ENCODE results near the gene ELK3.

ELK3 gene

GRCh38 chr12:96211988-96212387, 17.8 kb downstream of the ELK3 start:
- no peak for DNase-seq (ENCODE audit: low read depth in 3 of 3, low spot score in 1 of 3)

GRCh38 chr12:96212456-96213375, 18.5 kb downstream of the ELK3 start:
- no peak for DNase-seq (ENCODE audit: low read depth in 3 of 3, low spot score in 1 of 3)

- no peak for DNase-seq (ENCODE audit: low read depth in 3 of 3, low spot score in 1 of 3)
These were observed 19.7 kb downstream of the ELK3 start for GRCh38 chr12:96213869-96214268.

GRCh38 chr12:96215919-96216273, 21.7 kb downstream of the ELK3 start:
- DNase-seq (ENCODE audit: low read depth in 3 of 3, low spot score in 1 of 3): no peak

- no peak for DNase-seq (ENCODE audit: low read depth in 3 of 3, low spot score in 1 of 3)
These were observed 25.0 kb downstream of the ELK3 start for GRCh38 chr12:96218989-96219678.

GRCh38 chr12:96219700-96220206, 25.6 kb downstream of the ELK3 start:
- no peak for DNase-seq (ENCODE audit: low read depth in 3 of 3, low spot score in 1 of 3)

- no peak for DNase-seq (ENCODE audit: low read depth in 3 of 3, low spot score in 1 of 3)
These were observed 26.7 kb downstream of the ELK3 start for GRCh38 chr12:96220902-96221301.

GRCh38 chr12:96221391-96221790, 27.2 kb downstream of the ELK3 start:
- no peak for DNase-seq (ENCODE audit: low read depth in 3 of 3, low spot score in 1 of 3)

- DNase-seq (ENCODE audit: low read depth in 3 of 3, low spot score in 1 of 3): no peak
These were observed 29.4 kb downstream of the ELK3 start for GRCh38 chr12:96223411-96224218.

GRCh38 chr12:96224219-96224615, 30.0 kb downstream of the ELK3 start:
- no peak for DNase-seq (ENCODE audit: low read depth in 3 of 3, low spot score in 1 of 3)

GRCh38 chr12:96225044-96225855, 31.1 kb downstream of the ELK3 start:
- no peak for DNase-seq (ENCODE audit: low read depth in 3 of 3, low spot score in 1 of 3)

GRCh38 chr12:96225994-96226399, 31.8 kb downstream of the ELK3 start:
- no peak for DNase-seq (ENCODE audit: low read depth in 3 of 3, low spot score in 1 of 3)

GRCh38 chr12:96226401-96226800, 32.2 kb downstream of the ELK3 start:
- DNase-seq (ENCODE audit: low read depth in 3 of 3, low spot score in 1 of 3): no peak

GRCh38 chr12:96226801-96227348, 32.7 kb downstream of the ELK3 start:
- DNase-seq (ENCODE audit: low read depth in 3 of 3, low spot score in 1 of 3): no peak

GRCh38 chr12:96227365-96228106, 33.4 kb downstream of the ELK3 start:
- no peak for DNase-seq (ENCODE audit: low read depth in 3 of 3, low spot score in 1 of 3)

- DNase-seq (ENCODE audit: low read depth in 3 of 3, low spot score in 1 of 3): no peak
These were observed 34.5 kb downstream of the ELK3 start for GRCh38 chr12:96228566-96229248.

GRCh38 chr12:96230646-96231045, 36.5 kb downstream of the ELK3 start:
- DNase-seq (ENCODE audit: low read depth in 3 of 3, low spot score in 1 of 3): no peak

GRCh38 chr12:96233168-96233567, 39.0 kb downstream of the ELK3 start:
- no peak for DNase-seq (ENCODE audit: low read depth in 3 of 3, low spot score in 1 of 3)

- no peak for DNase-seq (ENCODE audit: low read depth in 3 of 3, low spot score in 1 of 3)
These were observed 39.8 kb downstream of the ELK3 start for GRCh38 chr12:96233939-96234461.
